ENCODE data around the gene ANKRD44.
A peak's percentile ranks its signal among the peaks of the same experiment; 100 is the strongest.

The ANKRD44 gene

DNA sequence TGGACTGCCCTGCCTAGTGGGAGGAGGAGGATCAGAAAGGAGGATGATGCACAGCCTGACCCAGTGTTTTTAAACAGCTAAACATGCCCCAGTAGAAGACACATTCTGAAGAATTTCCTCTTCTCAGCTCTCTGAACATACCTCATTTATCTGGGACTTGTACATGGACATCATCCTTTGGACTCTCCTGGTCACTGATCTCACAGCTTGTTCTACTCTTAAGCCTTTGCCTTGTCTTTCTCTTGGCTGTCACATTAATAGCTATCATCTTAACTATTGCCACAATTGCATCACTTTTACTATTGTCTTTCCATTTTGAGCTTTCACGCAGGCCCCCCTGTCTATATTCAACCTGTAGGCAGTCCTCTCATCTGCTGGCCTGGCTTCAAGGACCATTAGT is 342.1 kb downstream of the ANKRD44 start:
- H3K4me3 ChIP-seq (ENCODE audit: low read depth, low read length) = no peak overlapping the region
- ChIA-PET POLR2A (no interaction called here), CTCF (no interaction called here)
- no peak for DNase-seq (ENCODE audit: low read depth, low spot score)
- TF ChIP-seq, protein P1, sequence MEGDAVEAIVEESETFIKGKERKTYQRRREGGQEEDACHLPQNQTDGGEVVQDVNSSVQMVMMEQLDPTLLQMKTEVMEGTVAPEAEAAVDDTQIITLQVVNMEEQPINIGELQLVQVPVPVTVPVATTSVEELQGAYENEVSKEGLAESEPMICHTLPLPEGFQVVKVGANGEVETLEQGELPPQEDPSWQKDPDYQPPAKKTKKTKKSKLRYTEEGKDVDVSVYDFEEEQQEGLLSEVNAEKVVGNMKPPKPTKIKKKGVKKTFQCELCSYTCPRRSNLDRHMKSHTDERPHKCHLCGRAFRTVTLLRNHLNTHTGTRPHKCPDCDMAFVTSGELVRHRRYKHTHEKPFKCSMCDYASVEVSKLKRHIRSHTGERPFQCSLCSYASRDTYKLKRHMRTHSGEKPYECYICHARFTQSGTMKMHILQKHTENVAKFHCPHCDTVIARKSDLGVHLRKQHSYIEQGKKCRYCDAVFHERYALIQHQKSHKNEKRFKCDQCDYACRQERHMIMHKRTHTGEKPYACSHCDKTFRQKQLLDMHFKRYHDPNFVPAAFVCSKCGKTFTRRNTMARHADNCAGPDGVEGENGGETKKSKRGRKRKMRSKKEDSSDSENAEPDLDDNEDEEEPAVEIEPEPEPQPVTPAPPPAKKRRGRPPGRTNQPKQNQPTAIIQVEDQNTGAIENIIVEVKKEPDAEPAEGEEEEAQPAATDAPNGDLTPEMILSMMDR (IDR thresholded peaks at IDR 0.05; ENCODE audit: insufficient read depth, low read length, missing control alignments) = no peak

DNA sequence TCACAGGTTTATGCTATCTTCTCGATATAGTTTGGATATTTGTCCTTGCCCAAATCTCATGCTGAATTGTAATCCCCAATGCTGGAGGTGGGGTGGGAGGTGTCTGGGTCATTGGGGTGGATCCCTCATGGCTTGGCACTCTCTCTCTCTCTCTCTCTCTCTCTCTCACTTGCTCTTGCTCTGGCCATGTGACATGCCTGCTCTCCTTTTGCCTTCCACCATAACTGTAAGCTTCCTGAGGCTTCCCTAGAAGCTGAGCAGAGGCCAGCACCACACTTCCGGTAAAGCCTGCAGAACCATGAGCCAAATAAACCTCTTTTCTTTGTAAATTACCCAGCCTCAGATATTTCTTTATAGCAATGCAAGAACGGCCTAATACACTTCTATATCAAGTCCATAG is 342.8 kb downstream of the ANKRD44 start:
- TF ChIP-seq, protein P1 (IDR thresholded peaks at IDR 0.05; ENCODE audit: insufficient read depth, low read length, missing control alignments) = no peak
- H3K4me3 ChIP-seq (ENCODE audit: low read depth, low read length) = no peak overlapping the region
- POLR2A ChIA-PET = no interaction called here
- DNase-seq (ENCODE audit: low read depth, low spot score) = no peak
- CTCF ChIA-PET = no interaction called here

DNA sequence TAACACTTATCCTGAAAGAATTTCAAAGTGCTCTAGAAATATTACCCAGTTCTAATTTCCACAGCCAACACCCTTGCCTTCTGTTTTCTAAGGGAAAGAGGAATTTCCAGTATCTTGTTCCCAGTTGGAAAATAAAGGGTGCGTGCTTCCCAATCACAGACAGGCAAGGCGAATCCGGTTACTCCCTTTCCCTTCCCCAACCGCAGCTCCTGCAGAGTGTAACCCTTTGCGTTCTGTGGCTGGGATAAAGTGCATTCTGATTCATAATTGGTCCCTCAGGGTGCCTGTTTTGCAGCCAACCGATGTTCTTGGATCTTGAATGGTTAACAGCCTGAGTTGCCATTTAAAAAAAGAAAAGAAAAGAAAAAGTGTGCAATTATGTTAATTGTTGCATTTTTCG is 343.5 kb downstream of the ANKRD44 start:
- TF ChIP-seq, protein P1 (IDR thresholded peaks at IDR 0.05; ENCODE audit: insufficient read depth, low read length, missing control alignments) = no peak
- H3K4me3 ChIP-seq (ENCODE audit: low read depth, low read length) = peak overlapping the region; percentile 27
- ChIA-PET POLR2A (no interaction called here), CTCF (no interaction called here)
- DNase-seq (ENCODE audit: low read depth, low spot score) = no peak

DNA sequence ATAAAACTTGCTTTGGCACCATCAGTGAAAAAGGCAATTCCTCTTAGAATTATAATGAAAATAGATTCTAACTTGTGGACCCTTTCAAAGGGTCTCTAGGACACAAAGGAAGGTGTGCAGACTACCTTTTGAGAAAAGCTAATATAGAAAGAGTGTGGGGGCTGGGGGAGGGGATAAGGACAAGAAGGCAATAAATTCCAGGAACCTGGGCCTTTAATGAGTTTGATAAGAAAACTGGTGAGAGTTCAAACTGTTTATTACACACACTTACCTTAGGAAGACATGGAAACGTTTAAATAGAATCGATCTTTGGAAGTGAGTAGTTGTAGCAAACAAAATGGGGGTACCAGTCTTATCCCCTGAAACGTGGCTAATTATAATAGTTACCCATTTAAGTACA is 344.5 kb downstream of the ANKRD44 start:
- POLR2A ChIA-PET = no interaction called here
- CTCF ChIA-PET = no interaction called here
- TF ChIP-seq, protein P1 (IDR thresholded peaks at IDR 0.05; ENCODE audit: insufficient read depth, low read length, missing control alignments) = no peak
- DNase-seq (ENCODE audit: low read depth, low spot score) = no peak
- H3K4me3 ChIP-seq (ENCODE audit: low read depth, low read length) = no peak overlapping the region

DNA sequence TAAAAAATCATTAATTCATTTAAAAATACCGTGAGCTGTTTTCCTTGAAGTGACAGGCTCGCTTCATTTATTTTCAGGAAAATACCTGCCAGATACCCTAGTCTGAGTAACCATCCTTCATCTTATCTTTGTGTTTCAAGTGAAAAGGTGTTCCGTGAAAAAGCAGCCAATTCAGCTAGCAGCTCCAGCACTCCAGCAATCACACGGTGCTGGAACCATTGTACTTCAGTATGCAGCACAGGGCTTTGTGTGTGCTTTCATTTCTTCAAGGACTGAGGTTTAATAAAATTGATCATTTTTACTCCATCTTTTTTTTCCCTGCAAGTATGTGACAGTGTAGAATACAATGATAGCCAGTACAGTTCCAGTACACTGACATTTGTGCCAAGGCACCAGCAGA is 344.9 kb downstream of the ANKRD44 start:
- H3K4me3 ChIP-seq (ENCODE audit: low read depth, low read length) = no peak overlapping the region
- CTCF ChIA-PET = no interaction called here
- POLR2A ChIA-PET = no interaction called here
- no peak for DNase-seq (ENCODE audit: low read depth, low spot score)
- TF ChIP-seq, protein P1 (IDR thresholded peaks at IDR 0.05; ENCODE audit: insufficient read depth, low read length, missing control alignments) = no peak

DNA sequence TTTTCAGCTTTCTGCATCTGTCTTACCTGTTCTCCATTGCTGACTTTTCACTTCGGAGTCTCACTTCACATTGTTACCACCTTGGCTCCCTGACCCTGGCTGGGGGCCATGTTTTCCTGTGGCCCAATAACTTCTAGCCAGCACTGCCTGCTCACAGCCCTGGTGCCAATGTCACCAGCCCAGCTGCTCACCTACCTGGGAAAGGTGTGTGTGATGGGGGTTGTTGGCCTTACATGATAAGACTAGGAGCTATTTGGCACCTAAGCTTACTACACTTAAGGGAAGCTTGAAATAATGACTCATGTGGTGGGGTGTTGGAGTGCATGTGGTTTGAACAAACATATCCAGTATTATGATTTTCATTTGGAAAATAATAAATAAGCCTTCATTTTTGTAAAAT is 346.6 kb downstream of the ANKRD44 start:
- no peak overlapping the region for H3K4me3 ChIP-seq (ENCODE audit: low read depth, low read length)
- POLR2A ChIA-PET = no interaction called here
- CTCF ChIA-PET = interaction anchor here (1.2 kb wide), 1 partner anchor 20 kb away, joined by 3 read pairs; no protein-coding TSS in a partner anchor
- TF ChIP-seq, protein P1 (IDR thresholded peaks at IDR 0.05; ENCODE audit: insufficient read depth, low read length, missing control alignments) = no peak
- DNase-seq (ENCODE audit: low read depth, low spot score) = no peak

Measured in AG04449 (cell line).